ENCODE data around the gene POGZ. TPM values are rescaled to one million over a fixed set of nuclear protein-coding genes. Genes with fewer than 3 reads are reported as not detected.
A peak's percentile ranks its signal among the peaks of the same experiment; 100 is the strongest.

POGZ gene
- total RNA-seq, 1 donor from 2014 or later = 135 TPM

DNA sequence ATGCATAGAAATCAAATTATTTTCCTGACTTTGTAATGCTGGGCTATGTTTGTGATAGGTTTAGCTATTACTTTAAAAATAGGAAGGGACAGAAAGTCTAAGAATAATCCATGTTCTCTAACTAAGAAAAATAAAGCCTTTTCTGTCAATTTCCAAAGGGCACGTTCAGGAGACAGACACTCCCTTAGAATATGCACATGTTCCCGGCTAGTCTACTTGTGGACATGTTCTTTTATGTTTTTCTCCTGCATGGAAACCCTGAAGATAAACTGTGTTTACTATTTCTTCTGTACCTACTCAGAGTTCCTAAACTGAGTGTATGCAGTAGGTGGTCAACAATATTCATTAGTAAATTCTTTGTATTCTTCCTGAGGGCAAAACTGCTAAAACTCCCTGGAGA is 47.4 kb downstream of the POGZ start:
- TF ChIP-seq, protein P1, sequence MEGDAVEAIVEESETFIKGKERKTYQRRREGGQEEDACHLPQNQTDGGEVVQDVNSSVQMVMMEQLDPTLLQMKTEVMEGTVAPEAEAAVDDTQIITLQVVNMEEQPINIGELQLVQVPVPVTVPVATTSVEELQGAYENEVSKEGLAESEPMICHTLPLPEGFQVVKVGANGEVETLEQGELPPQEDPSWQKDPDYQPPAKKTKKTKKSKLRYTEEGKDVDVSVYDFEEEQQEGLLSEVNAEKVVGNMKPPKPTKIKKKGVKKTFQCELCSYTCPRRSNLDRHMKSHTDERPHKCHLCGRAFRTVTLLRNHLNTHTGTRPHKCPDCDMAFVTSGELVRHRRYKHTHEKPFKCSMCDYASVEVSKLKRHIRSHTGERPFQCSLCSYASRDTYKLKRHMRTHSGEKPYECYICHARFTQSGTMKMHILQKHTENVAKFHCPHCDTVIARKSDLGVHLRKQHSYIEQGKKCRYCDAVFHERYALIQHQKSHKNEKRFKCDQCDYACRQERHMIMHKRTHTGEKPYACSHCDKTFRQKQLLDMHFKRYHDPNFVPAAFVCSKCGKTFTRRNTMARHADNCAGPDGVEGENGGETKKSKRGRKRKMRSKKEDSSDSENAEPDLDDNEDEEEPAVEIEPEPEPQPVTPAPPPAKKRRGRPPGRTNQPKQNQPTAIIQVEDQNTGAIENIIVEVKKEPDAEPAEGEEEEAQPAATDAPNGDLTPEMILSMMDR (IDR thresholded peaks at IDR 0.05) = no peak
- intact Hi-C loops (cut with micrococcal nuclease) = no loop called here
- Mint-ChIP-seq H3K9me3 (no peaks in the 10 kb centered on the region), H3K4me1 (no peaks in the 10 kb centered on the region), H3K27ac (no peak overlapping the region), H3K4me3 (no peak overlapping the region), H3K27me3 (no peaks in the 10 kb centered on the region), H3K36me3 (ENCODE audit: low read depth) (peaks cover 84% of the 10 kb centered on the region)
- ChIA-PET CTCF (interaction anchor here (0.9 to 1.2 kb wide), 2 partner anchors 71 to 102 kb away, joined by 3 read pairs; no protein-coding TSS in a partner anchor), POLR2A (interaction anchor here (1.0 kb wide), 1 partner anchor 111 kb away, joined by 11 read pairs; no protein-coding TSS in a partner anchor)
- DNase-seq (no peak), ATAC-seq (ENCODE audit: low read depth) (no peak)

DNA sequence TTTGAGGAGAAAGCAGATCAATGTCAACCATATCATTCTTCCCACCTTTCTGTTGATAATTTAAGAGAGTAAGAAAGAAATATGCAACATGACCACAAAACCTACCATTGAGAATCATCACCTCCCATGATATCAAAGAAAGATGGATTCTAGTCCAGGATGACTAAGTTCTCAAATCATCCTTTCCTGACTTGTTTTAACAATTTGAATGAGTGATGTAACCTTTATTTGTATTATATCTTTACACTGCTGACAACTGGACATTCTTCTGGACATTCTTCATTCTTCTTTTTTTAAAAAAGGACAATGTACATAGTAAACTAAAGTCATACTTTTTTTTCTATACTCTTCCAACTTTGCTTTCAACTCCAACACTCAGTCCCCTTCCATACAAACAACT is 50.4 kb downstream of the POGZ start:
- H3K9me3 Mint-ChIP-seq = no peaks in the 10 kb centered on the region
- no peak overlapping the region for H3K27ac Mint-ChIP-seq

DNA sequence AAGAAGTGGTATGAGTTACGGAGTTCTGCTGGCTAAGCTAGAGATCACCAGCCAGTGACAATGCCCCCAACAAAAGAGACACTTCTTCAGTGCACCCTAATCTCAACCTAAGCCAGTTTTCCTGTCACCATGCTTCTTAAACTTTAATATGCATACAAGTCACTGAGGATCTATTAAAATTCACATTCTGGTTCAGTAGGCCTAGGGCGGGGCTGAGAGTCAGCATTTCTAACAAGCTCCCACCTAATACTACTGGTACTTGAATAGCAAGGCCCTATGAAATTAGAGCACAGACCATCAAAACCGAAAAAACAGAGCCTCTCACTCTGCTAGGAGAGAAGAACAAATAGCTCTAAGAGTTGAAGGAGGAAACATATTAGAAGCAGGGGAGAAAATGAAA is 52.0 kb downstream of the POGZ start:
- Mint-ChIP-seq H3K27me3 (no peaks in the 10 kb centered on the region), H3K4me1 (no peaks in the 10 kb centered on the region), H3K36me3 (ENCODE audit: low read depth) (peaks cover 91% of the 10 kb centered on the region), H3K27ac (no peak overlapping the region), H3K4me3 (no peak overlapping the region), H3K9me3 (no peaks in the 10 kb centered on the region)
- intact Hi-C loops (cut with micrococcal nuclease) = no loop called here
- TF ChIP-seq, protein P1 (IDR thresholded peaks at IDR 0.05) = no peak
- DNase-seq (no peak), ATAC-seq (ENCODE audit: low read depth) (no peak)
- CTCF ChIA-PET = interaction anchor here (0.6 to 0.8 kb wide), 2 partner anchors 57 to 106 kb away, joined by 4 read pairs; no protein-coding TSS in a partner anchor
- POLR2A ChIA-PET = interaction anchor here (0.9 kb wide), 1 partner anchor 8 kb away, joined by 3 read pairs; the partner anchor contains the start of gene PSMB4

More for the DNA sequence above, 50.4 kb downstream of the POGZ start:
- DNase-seq (no peak), ATAC-seq (ENCODE audit: low read depth) (no peak)
- Mint-ChIP-seq H3K27me3 (no peaks in the 10 kb centered on the region), H3K36me3 (ENCODE audit: low read depth) (peaks cover 88% of the 10 kb centered on the region), H3K4me1 (no peaks in the 10 kb centered on the region), H3K4me3 (no peak overlapping the region)
- ChIA-PET CTCF (no interaction called here), POLR2A (interaction anchor here (0.6 kb wide), 1 partner anchor 83 kb away, joined by 5 read pairs; no protein-coding TSS in a partner anchor)
- intact Hi-C loops (cut with micrococcal nuclease) = no loop called here
- TF ChIP-seq, protein P1 (IDR thresholded peaks at IDR 0.05) = no peak

DNA sequence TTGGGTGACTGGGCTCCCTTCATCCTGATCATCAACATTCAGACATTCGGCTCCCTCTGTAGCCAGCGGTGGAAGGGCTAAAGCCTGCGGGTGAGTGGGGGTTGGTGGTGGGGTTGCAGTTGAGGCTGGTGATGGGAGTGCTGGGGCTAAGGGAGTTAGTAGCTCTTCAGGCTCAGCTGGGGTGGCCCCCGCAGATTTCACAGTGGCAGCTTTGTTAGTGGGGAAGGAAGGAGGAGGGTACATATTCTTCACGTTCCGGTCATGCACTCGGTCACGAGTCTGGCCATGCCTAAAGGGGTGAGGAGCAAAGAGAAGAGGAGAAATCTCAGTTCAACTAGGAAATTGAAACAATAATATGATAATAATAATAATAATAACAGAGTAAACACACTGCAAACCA is 53.1 kb downstream of the POGZ start:
- H3K36me3 Mint-ChIP-seq (ENCODE audit: low read depth) = peaks cover 92% of the 10 kb centered on the region
- POLR2A ChIA-PET = no interaction called here
- ATAC-seq (ENCODE audit: low read depth) (no peak), DNase-seq (no peak)
- TF ChIP-seq, protein P1 (IDR thresholded peaks at IDR 0.05) = no peak
- H3K9me3 Mint-ChIP-seq = no peaks in the 10 kb centered on the region
- intact Hi-C loops (cut with micrococcal nuclease) = no loop called here
- no peak overlapping the region for H3K4me3 Mint-ChIP-seq
- H3K27me3 Mint-ChIP-seq = no peaks in the 10 kb centered on the region
- peaks cover 4% of the 10 kb centered on the region for H3K4me1 Mint-ChIP-seq
- H3K27ac Mint-ChIP-seq = no peak overlapping the region
- CTCF ChIA-PET = interaction anchor here (1.3 kb wide), 1 partner anchor 79 kb away, joined by 3 read pairs; the partner anchor contains the start of gene PI4KB

DNA sequence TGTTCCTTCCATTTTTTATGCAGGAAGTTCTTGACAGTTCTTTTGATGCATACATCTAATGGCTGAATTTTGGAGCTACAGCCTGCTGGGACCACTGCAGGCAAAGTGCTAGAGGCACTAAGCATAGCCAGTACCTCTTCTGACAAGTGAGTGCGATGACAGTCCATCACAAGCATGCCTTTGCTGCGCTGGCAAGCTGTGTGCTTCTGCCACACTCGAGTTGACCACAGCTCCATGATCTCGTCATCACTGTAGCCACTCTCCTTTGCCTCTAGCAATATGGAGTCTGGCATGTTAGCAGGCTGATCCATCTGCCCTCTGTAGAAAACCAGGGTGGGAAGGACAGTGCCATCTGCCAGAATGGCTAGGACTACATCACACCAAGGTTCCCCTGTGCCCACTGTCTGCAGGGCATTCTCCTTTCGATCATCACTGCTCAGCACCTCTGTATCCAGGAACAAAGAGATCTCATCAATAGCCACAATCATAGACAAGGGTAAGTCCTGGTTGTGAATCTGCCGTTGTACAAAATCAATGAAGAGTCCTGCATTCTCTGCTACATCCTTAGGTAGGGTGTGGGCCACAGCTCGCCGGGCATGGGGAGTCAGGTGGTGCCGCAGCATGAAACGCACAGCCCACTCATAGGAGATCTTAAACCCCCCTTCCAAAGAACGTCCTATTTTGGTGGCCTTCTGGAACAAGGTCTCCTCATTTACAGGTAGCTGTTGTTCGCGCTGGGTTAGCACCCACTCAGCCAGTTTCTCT is 53.9 kb downstream of the POGZ start:
- POLR2A ChIA-PET = no interaction called here
- CTCF ChIA-PET = interaction anchor here (1.2 to 1.3 kb wide), 2 partner anchors 78 to 104 kb away, joined by 3 read pairs; partner anchors contain the start of gene PI4KB
- peaks cover 11% of the 10 kb centered on the region for H3K4me1 Mint-ChIP-seq
- intact Hi-C loops (cut with micrococcal nuclease) = no loop called here
- no peak overlapping the region for H3K4me3 Mint-ChIP-seq
- H3K27me3 Mint-ChIP-seq = no peaks in the 10 kb centered on the region
- H3K9me3 Mint-ChIP-seq = no peaks in the 10 kb centered on the region
- no peak for DNase-seq
- H3K27ac Mint-ChIP-seq = peak overlapping the region; percentile 6
- TF ChIP-seq, protein P1 (IDR thresholded peaks at IDR 0.05) = no peak
- H3K36me3 Mint-ChIP-seq (ENCODE audit: low read depth) = peaks cover 92% of the 10 kb centered on the region
- no peak for ATAC-seq (ENCODE audit: low read depth)
